ENCODE data around the gene MAB21L4.

MAB21L4 gene

DNA sequence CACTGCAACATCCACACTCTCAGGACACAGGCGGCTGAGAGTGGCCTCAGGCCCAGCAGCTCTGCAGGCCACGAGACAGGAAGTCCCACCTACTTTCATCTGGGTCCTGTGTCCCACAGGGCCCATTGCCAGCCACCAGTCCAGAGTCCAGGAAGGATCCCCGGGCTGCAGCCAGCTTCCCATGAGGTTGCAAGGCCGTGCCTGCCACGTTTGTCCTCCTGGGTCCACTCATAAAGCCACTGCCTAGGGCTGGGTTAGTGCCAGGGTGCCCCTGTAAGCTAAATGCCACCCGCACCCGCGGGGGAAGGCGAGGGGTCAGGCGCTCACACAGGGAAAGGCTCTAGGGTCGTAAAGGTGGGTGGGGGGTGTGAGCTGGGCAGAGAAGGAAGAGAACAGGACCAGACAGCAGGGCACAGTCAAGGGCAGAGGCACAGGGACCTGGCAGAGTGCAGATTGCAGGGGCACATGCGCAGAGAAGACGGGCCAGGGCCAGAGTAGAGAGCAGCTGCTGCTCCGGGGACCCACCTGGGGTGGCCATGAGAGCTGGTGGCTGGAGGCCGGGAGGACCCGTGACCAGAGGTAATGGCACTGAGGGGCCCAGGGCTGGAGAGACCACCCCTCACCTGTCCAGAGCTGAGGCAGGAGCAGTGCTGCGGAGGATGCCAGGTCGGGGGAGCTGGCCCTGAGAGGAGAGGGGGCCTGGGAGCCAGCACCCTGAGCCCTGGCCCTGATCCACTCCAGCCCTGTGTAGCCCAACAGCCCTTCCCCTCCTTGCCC lies 19.3 kb downstream of the MAB21L4 start:
- no peak for DNase-seq (ENCODE audit: low spot score)

GRCh38 chr2:240876035-240876474 lies 19.9 kb downstream of the MAB21L4 start:
- no peak for DNase-seq (ENCODE audit: low spot score)

DNA sequence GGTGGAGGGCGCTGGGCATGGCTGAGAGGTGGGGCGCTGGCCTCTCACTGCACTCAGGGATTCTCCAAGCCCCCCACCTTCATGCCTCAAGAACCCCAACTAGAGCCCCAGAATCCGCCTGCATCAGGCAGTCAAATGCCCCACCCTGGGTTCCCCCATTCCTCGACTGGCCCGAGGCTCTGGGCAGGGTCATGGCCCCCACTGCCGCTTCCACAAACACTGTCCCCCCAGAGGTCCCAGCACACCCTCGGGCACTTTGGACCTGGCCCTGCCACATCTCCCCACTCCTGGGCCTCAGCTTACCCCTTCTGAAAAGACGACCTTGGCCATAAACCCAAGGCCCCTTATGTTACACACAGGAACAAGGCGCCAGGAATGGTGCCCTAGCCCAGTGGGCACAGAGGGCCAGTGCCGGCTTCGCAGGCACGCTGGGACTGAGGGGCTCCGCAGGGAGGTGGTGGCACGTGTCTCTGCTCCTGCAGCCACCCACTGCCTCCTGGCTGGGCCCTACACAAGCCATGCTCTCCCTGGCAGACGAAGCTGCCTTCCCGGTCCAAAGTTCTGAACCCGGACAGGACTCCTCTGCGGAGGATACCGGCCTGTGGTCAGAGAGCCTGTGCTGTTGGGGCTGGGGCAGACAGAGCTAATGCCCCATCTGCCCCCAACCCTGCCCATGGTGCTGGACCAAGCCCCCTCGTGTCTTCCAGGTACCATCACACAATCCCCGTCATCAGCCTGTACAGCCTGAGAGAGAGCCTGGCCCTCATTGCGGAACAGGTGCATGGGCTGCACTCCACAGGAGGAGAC lies 20.5 kb downstream of the MAB21L4 start:
- DNase-seq (ENCODE audit: low spot score) = no peak

DNA sequence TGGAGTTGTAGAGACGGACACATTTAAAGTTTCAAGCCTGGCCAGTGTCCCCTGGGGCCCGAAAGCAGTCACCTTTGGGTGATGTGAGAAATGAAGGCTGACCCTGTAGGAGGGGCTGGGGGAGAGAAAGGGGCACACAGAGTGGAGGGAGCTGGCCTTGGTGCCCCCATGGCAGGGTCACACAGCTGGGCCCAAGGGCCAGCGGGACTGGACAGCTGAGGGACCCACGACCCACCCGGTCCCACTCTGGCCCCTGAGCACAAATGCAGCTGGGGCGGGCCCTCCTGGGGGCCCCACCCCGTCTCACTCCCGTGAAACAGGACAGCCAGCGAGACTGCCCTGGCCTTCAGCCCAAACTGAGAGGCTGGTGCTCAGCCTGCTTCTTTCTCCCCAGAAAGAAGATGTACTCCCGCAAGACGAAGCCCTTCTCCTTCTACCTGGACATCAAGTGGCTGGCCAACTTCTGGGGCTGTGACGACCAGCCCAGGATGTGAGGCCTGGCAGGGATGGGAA lies 21.2 kb downstream of the MAB21L4 start:
- no peak for DNase-seq (ENCODE audit: low spot score)

- DNase-seq (ENCODE audit: low spot score) = no peak
These were observed 21.9 kb downstream of the MAB21L4 start for GRCh38 chr2:240873805-240874714.

- no peak for DNase-seq (ENCODE audit: low spot score)
These were observed 22.7 kb downstream of the MAB21L4 start for GRCh38 chr2:240873098-240873788.

GRCh38 chr2:240872317-240873097 lies 23.4 kb downstream of the MAB21L4 start:
- DNase-seq (ENCODE audit: low spot score) = no peak

- no peak for DNase-seq (ENCODE audit: low spot score)
These were observed 24.6 kb downstream of the MAB21L4 start for GRCh38 chr2:240871071-240871958.

DNA sequence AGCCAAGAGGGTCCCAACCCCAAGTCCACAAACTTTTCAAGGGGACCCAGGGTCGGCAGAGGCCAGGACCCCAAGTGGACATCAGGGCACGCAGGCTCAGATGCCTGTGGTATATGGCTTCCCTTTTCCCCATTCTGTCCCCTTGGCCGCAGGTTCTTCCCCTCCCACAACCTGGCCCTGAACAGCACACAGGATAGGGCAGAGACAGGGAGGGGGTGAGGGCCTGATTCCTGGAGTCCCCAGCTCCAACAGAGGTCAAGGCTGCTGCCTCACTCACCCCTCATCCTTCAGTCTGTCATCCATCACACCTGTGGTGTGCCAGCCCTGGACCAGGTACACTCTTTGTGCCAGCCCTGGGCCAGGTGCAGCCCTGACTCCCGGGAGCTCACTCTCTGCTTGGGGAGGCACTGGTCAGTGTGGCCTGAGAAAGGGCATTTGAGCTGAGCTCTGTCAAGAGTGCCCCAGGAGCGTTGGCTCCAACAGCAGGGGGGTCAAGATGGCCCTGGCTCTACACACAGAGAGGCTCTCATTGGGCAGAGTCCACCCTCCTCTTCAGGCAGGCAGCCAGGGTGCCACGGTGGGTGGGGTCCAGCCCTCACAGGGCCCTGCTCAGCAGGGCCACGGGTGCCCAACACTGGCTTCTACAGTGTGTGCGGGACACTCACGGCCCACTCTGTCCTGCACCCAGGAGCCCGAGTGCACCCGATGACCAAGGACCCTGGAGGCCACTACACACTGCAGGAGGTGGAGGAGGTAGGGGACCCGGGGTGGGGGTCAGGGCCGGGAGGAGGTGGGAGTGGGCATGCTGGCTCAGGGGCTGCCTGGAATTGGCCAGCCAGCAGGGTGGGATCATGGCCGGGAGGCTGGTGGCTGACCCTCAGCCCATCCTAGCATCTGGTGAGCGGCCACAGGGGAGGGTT lies 25.7 kb downstream of the MAB21L4 start:
- DNase-seq (ENCODE audit: low spot score) = no peak

DNA sequence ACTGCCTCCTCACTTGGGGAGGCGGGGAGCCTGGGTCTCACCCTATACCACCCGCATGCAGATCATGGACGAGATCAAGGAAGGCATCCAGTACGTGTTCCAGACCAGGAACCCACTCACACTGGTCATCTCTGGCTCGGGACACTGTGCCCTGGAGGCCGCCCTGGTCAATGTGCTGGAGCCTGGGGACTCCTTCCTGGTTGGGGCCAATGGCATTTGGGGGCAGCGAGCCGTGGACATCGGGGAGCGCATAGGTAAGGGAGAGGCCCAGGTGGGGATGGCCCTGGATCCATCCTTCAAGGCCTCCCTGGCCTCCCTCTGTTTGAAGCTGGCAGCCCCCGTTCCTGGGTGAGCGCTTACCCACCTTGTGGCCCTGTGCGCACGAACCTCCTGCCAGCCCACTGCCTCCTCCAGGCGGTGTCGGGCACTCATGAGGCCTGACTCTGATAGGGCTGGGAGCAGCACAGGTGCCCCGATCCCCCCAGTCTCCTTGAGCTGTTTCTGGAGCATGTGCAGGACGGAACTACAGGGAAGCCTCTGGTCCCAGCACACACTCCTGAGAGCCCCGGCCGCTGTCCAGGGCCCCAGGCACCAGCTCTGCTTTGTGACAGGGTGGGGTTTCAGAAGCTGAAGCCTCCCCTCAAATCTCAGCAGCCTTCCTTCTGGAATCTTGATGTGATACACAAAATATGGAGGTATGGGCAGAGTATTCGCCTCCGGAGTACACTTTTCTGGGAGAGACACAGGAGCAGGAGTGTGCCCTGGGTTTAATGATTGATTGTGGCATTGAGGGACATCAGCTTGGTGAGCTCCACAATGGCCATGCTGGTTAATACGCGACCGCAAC lies 26.6 kb downstream of the MAB21L4 start:
- no peak for DNase-seq (ENCODE audit: low spot score)

DNA sequence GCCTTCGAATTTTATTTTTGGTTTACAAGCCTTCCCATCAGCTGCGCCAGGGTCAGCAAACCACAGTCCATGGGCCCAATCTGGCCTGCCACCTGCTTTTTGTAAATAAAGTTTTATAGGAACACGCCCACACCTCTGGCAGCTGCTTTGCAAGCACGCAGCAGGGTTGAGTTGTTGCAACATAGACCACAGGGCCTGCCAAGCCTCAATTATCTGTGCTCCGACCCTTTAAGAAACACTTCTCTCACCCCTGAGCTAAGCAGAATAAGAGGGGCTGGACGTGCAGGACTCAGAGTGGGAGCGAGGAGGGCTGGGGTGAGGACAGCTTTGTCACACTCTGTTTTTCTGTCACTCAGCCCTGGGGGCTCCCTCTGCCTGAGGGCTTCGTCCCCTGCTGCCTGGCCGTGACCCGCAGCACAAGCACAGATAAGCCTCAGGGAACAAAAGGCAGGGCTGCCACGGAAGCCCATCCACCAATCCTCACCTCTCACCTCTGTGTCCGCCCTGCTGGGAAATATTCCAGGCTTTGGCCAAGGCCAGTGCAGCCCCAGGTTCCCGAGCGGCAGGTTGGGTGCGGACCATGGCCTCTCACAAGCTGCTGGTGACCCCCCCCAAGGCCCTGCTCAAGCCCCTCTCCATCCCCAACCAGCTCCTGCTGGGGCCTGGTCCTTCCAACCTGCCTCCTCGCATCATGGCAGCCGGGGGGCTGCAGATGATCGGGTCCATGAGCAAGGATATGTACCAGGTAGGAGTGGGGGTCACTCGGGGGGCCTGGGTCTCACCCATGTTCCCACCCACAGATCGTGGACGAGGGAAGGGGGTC lies 27.5 kb downstream of the MAB21L4 start, which contains the start of gene AGXT:
TSS of gene AGXT (plus strand) at position 539 of the 823 bp plus-strand sequence. CDS start at position 581, 42 bp downstream.
- peak; percentile 6 for DNase-seq (ENCODE audit: low spot score)

DNA sequence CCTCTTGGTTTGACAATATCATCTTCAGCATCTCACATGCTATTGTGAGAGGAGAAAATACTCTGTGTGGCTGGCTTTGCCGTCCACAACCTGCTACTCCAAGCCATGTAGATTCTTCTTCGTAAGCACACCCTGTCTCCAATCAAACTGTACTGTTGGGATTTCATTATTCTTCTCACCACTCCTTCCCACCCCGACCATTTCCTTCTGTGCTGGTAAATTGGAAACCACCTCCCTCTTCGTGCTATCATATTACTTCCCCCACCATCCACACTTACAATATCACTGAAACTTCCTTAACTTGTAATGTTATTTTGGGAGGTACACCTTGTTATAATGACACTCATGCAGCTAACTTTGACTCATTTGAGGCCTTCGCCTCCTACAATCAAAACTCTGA lies 30.6 kb downstream of the MAB21L4 start:
- DNase-seq (ENCODE audit: low spot score) = no peak

GRCh38 chr2:240864475-240864874 lies 31.5 kb downstream of the MAB21L4 start:
- no peak for DNase-seq (ENCODE audit: low spot score)

DNA sequence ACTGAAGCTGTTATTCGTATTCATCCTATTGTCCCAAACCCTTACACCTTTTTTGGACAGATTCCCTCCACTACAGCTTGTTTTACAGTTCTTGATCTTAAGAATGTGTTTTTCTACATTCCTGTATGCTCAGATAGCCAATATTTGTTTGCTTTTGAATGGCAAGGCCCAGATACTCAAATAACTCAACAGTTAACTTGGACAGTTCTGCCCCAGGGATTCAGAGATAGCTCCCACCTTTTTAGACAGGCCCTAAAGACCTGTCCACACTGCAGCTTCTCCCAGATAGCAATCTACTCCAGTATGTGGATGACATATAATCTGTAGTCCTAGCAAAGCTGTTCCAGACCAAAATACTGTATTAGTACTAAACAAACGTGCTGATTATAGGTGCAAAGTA lies 34.4 kb downstream of the MAB21L4 start:
- no peak for DNase-seq (ENCODE audit: low spot score)

GRCh38 chr2:240858871-240859270 lies 37.1 kb downstream of the MAB21L4 start:
- no peak for DNase-seq (ENCODE audit: low spot score)

DNA sequence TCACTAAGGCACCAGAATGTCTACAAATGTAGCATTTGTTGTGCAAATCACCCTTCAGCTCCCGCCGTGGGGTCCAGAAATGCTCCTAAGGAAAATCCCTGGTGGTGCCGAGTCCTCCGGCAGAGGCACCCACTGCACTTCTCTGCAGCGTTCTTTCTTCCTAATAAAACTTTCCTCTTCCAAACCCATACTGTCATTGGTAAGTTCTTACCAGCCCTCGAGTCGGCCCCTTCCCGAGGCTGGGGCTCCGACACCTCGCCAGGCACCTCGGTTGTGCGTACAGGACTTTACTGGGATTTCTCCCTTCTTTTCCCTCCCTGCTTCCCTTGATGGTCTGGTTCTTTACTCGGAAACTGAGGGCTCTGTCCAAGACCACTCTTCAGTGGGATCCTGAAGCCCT lies 37.6 kb downstream of the MAB21L4 start:
- no peak for DNase-seq (ENCODE audit: low spot score)
